PFSK-1 (cell line): ENCODE data around the gene GPR37L1.

Experiments
- FOXP2 ChIP-seq: optimal IDR thresholded peaks from 2 replicates; pipeline ENCODE3; 2011; ENCODE audit warnings: borderline replicate concordance, control low read depth, inconsistent platforms; ENCODE audit not compliant: insufficient read depth; ENCODE audit errors: extremely low read length, extremely low read depth
- POLR2AphosphoS5 ChIP-seq: IDR thresholded peaks from 2 replicates; pipeline ENCODE4 v1.6.1; 2012; ENCODE audit warnings: low read depth, mild to moderate bottlenecking, control low read depth, low read length, moderate library complexity
- REST ChIP-seq, 2 experiments: IDR thresholded peaks; 2 replicates each; pipeline versions ENCODE4 v1.6.1 to v1.8.0; 2011 to 2012; ENCODE audit warnings: low read depth in 2 of 2, low read length in 2 of 2, control low read depth in 1 of 2, inconsistent platforms in 1 of 2, mild to moderate bottlenecking in 1 of 2, moderate library complexity in 1 of 2; ENCODE audit not compliant: insufficient read depth in 1 of 2
- SIN3A ChIP-seq: IDR thresholded peaks from 2 replicates; pipeline ENCODE4 v1.6.1; 2012; ENCODE audit warnings: mild to moderate bottlenecking, low read length, moderate library complexity, borderline replicate concordance; ENCODE audit not compliant: insufficient read depth
- TAF1 ChIP-seq: IDR thresholded peaks from 2 replicates; pipeline ENCODE4 v1.6.1; 2012; ENCODE audit warnings: low read length, control low read depth, borderline replicate concordance; ENCODE audit not compliant: insufficient read depth

GRCh38 chr1:202146279-202146678, 23.6 kb downstream of the GPR37L1 start:
- TF ChIP-seq FOXP2 (no peak), REST (IDR thresholded peaks at IDR 0.05; ENCODE audit: insufficient read depth in 1 of 2, low read depth in 2 of 2, low read length in 2 of 2) (no peak), POLR2AphosphoS5 (no peak), TAF1 (no peak), SIN3A (no peak)
